NCI-H2081 (cell line): ENCODE results near the gene HMHB1.
"Not testable (repeated sequence)": the region's sequence is repeated elsewhere in the genome, so short reads cannot be mapped to it uniquely, and the experiment has no call there.

Experiments
- DNase-seq, 2 experiments: peaks; one replicate each; lab custom pipeline; 2025; lab: John Stamatoyannopoulos, UW

The HMHB1 gene

GRCh38 chr5:143801252-143801939 is 10.6 kb upstream of the HMHB1 start:
- no peak for DNase-seq

- no peak for DNase-seq
Measured at GRCh38 chr5:143805861-143806260, 6.1 kb upstream of the HMHB1 start.

- DNase-seq: no peak
Measured at GRCh38 chr5:143806579-143806978, 5.4 kb upstream of the HMHB1 start.

GRCh38 chr5:143807401-143807800 is 4.6 kb upstream of the HMHB1 start:
- DNase-seq: no peak

GRCh38 chr5:143816370-143816769 is 4.4 kb downstream of the HMHB1 start:
- DNase-seq: not testable (repeated sequence)

- no peak for DNase-seq
Measured at GRCh38 chr5:143819716-143820115, 7.8 kb downstream of the HMHB1 start.

- no peak for DNase-seq
Measured at GRCh38 chr5:143820451-143820850, 8.5 kb downstream of the HMHB1 start.

GRCh38 chr5:143824851-143825720 is 13.1 kb downstream of the HMHB1 start:
- DNase-seq: peak; percentile 56 to 70

- DNase-seq: peak; percentile 23 to 56
Measured at GRCh38 chr5:143826951-143827444, 15.0 kb downstream of the HMHB1 start.

- DNase-seq: no peak
Measured at GRCh38 chr5:143828710-143829109, 16.7 kb downstream of the HMHB1 start.

GRCh38 chr5:143833177-143833576 is 21.2 kb downstream of the HMHB1 start:
- no peak for DNase-seq

- no peak for DNase-seq
Measured at GRCh38 chr5:143835251-143835650, 23.3 kb downstream of the HMHB1 start.

GRCh38 chr5:143836161-143836725 is 24.3 kb downstream of the HMHB1 start:
- no peak for DNase-seq

- DNase-seq: peak; percentile 53 to 79
Measured at GRCh38 chr5:143837306-143837848, 25.4 kb downstream of the HMHB1 start.

- DNase-seq: no peak
Measured at GRCh38 chr5:143841446-143841845, 29.5 kb downstream of the HMHB1 start.

GRCh38 chr5:143842920-143843319 is 31.0 kb downstream of the HMHB1 start:
- no peak for DNase-seq

GRCh38 chr5:143843461-143843860 is 31.5 kb downstream of the HMHB1 start:
- DNase-seq: no peak

- no peak for DNase-seq
Measured at GRCh38 chr5:143850050-143850683, 38.2 kb downstream of the HMHB1 start.

GRCh38 chr5:143851383-143851782 is 39.4 kb downstream of the HMHB1 start:
- no peak for DNase-seq

- no peak for DNase-seq
Measured at GRCh38 chr5:143860211-143860610, 48.2 kb downstream of the HMHB1 start.

- no peak for DNase-seq
Measured at GRCh38 chr5:143862271-143862670, 50.3 kb downstream of the HMHB1 start.

- no peak for DNase-seq
Measured at GRCh38 chr5:143865426-143866025, 53.6 kb downstream of the HMHB1 start.
